GM12872 (cell line): Measurements from ENCODE around the gene ABCB10.

Source experiments
- TF ChIP-seq, protein P1 (sequence below): IDR thresholded peaks from 3 replicates; pipeline ENCODE4 v1.5.1; 2011; ENCODE audit warnings: low read depth, mild to moderate bottlenecking, low read length, moderate library complexity; ENCODE audit not compliant: insufficient read depth

The ABCB10 gene

DNA sequence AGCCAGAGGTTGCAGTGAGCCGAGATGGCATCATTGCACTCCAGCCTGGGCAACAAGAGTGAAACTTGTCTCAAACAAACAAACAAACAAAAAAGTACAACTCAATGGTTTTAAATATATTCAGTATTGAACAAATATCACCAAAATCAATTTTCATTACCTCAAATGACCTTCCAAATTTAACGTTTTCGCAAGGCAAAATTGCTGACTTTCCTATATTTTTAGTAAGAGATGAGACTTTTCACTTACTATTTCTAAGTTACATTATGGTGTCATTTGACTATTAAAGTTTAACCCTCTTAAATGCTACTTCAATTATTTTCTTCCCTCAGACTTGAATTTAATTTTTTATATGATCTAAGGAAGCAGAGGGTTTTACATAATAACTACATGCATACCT lies 23.0 kb upstream of the ABCB10 start:
- TF ChIP-seq, protein P1, sequence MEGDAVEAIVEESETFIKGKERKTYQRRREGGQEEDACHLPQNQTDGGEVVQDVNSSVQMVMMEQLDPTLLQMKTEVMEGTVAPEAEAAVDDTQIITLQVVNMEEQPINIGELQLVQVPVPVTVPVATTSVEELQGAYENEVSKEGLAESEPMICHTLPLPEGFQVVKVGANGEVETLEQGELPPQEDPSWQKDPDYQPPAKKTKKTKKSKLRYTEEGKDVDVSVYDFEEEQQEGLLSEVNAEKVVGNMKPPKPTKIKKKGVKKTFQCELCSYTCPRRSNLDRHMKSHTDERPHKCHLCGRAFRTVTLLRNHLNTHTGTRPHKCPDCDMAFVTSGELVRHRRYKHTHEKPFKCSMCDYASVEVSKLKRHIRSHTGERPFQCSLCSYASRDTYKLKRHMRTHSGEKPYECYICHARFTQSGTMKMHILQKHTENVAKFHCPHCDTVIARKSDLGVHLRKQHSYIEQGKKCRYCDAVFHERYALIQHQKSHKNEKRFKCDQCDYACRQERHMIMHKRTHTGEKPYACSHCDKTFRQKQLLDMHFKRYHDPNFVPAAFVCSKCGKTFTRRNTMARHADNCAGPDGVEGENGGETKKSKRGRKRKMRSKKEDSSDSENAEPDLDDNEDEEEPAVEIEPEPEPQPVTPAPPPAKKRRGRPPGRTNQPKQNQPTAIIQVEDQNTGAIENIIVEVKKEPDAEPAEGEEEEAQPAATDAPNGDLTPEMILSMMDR, result no peak

DNA sequence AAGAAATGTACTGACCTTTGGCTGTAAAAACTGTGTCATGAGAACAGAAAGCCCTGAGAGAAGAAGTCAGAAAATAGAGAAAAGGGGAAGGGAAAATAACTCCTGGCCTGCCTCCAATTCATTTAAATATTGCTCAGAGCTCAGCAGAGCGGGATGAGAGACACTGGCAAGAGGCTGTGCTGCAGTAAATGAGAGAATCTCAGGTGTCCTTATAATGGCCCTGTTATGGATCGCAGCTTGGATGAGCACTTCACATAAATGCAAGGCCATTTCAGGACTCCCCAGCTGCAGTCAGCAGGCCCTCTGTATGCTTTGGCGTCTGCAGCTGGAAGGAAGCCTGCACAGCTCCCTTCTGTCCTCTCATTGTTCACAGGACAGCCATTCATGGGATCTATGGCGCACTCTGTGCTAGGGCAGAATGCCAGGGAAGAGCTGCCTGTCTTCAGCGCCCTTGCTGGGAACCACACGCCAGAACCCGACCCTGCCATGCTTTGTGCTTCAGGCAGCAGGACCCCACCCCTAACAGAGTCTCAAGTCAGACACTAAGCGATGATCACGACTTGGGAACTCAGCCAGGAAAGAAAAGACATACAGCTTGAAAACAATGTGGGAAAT lies 20.7 kb upstream of the ABCB10 start:
- TF ChIP-seq, protein P1, result no peak

DNA sequence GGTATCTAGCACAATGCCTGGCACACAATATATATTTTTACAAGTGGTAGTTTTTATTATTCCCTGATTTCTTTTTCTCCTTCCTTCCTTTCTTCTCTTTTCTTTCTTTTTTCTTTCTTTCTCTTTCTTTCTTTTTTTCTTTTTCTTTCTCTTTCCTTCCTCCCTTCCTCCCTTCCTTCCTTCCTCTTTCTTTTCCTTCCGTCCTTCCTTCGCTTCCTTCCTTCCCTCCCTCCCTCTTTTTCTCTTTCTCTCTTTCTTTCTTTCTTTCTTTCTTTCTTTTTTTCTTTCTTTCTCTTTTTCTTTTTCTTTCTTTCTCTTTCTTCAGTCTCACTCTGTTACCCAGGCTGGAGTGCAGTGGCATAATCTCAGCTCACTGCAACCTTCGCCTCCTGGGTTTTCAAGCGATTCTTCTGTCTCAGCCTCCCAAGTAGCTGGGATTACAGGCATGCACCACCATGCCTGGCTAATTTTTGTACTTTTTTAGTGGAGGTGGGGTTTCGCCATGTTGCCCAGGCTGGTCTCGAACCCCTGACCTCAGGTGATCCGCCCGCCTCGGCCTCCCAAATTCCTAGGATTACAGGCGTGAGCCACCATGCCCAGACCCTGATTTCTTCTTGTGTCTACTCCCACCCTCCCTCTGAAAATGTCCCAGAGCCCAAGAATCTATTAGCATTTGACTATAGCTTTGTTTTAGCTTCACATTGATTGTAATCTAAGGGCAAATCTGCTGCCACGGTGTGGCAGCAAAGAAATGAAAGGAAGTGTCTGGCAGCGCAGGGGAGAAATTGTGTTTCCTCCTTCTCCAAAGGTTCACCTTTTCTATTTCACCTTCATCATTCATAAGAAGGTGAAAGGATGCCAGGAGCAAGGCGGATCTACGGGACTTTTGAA lies 19.9 kb upstream of the ABCB10 start:
- TF ChIP-seq, protein P1, result 0 out of 3 replicates have a peak, but pooled peaks have one; percentile 18

DNA sequence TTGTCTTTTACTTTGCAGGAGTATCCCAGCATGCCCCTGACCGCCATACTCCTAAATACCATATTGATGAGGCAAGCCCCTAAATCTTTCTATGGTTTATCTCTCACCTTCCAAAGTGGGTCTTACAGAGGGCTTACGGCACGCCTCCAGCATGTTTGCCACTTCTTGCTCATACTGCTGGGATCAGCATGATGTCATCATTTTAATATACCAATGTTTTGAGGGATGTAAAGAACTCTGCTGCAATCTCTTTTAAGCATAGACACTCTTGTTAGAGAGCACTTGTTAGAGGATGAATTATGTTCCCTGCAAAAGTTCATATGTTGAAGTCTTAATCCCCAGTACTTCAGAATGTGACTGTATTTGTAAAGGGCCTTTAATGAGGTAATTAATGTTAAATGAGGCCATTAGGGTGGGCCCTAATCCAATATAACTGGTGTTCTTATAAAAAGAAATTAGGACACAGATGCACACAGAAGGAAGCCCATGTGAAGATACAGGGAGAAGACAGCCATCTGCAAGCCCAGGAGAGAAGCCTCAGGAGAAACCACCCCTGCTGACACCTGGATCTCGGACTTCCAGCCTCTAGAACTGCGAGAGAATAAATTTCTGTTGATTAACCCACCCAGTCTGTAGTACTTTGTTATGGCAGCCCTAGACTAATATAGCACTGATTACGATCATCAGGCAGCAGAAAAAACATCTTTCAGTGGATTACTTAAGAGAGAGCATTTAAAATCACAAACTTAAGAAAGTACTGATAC lies 16.4 kb upstream of the ABCB10 start:
- TF ChIP-seq, protein P1, result no peak

DNA sequence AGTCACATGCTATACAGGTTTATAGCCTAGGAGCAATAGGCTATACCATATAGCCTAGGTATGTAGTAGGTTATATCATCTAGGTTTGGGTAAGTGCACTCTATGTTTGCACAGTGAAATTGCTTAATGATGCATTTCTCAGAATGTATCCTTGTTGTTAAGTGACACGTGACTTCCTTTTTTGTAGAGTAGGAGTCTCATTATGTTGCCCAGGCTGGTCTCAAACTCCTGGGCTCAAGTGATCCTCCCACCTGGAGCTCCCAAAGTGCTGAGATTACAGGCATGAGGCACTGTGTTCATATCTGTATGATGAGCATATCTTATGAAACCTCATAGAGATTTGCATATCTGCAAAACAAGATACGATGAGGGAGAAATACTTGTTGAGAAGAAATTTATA lies 13.8 kb upstream of the ABCB10 start:
- TF ChIP-seq, protein P1, result no peak

DNA sequence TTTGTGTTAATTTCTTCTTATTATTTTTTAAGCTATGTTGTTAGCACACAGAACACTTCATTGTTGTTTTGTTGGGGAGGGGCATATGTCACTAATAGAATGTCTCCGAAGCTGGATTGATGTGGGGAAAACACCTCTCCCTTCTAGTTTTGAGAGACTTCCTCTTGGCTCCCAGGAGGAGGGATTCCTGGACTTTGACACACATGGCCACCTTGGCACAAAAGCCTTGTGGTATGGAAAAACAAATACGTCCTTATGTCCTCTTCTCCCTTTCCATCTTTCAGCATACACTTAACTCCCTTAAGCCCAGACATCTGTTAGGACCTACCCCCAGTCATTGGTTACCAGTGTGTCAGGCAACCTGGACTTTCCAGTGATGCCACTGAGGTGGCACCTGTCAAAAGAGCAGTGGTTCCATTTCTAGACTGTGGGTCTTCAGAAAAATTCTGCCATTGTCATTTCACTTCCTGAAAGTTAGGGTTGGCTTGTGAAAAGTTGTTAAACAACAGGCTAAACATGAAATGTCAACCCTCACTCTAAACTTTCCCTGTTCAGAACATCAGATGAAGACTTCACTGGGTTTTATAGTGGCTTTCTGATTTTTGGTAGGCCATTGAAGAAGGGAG lies 12.5 kb upstream of the ABCB10 start:
- TF ChIP-seq, protein P1, result no peak

DNA sequence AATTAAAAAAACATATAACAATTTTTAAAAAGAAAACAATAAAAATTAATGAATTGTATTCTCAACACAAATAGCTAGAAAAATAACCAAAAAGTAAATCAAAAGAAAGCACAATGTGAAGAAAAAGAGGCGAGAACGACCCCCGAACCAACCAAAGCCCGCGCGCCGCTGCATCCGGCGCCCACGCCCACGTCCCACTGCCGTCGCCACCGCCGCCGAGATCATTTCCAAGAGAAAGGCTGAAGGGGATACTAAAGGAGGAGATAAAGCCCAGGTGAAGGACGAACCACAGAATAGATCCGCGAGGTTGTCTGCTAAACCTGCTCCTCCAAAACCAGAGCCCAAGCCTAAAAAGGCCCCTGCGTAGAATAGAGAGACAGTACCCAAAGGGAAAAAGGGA lies 11.8 kb upstream of the ABCB10 start:
- TF ChIP-seq, protein P1, result no peak
